H9 (cell line): ENCODE data around the gene TTC28. TPM values are rescaled to one million over a fixed set of nuclear protein-coding genes. Genes with fewer than 3 reads are reported as not detected.

Experiments
- DNase-seq: peaks from one replicate; pipeline ENCODE4 v3.0.0-alpha.2; 2017
- H2AFZ ChIP-seq: one replicate; pipeline ENCODE4 v1.6.1; 2013; ENCODE audit warnings: mild to moderate bottlenecking, low read length, control low read depth, moderate library complexity
- H2AK5ac ChIP-seq: 2 replicates; pipeline ENCODE4 v1.6.1; 2013; ENCODE audit warnings: low read length, control low read depth, mixed read lengths; ENCODE audit not compliant: insufficient read length
- H2BK120ac ChIP-seq: one replicate; pipeline ENCODE4 v1.6.1; 2013; ENCODE audit warnings: low read depth, mild to moderate bottlenecking, low read length, control low read depth, inconsistent platforms; ENCODE audit not compliant: poor library complexity, severe bottlenecking
- H2BK12ac ChIP-seq: 2 replicates; pipeline ENCODE4 v1.6.1; 2013; ENCODE audit warnings: low read length, control low read depth, mixed read lengths, low read depth; ENCODE audit not compliant: insufficient read length
- H2BK15ac ChIP-seq: 2 replicates; pipeline ENCODE4 v1.6.1; 2013; ENCODE audit warnings: low read depth, low read length, control low read depth
- H2BK20ac ChIP-seq: one replicate; pipeline ENCODE4 v1.6.1; 2013; ENCODE audit warnings: low read depth, mild to moderate bottlenecking, low read length, control low read depth, inconsistent platforms; ENCODE audit not compliant: poor library complexity, severe bottlenecking
- H2BK5ac ChIP-seq: 2 replicates; pipeline ENCODE4 v1.6.1; 2013; ENCODE audit warnings: low read length, control low read depth, mixed read lengths; ENCODE audit not compliant: insufficient read length
- H3K14ac ChIP-seq: 2 replicates; pipeline ENCODE4 v1.6.1; 2013; ENCODE audit warnings: low read length, control low read depth; ENCODE audit not compliant: insufficient read depth
- H3K18ac ChIP-seq: 2 replicates; pipeline ENCODE4 v1.6.1; 2013; ENCODE audit warnings: low read depth, mild to moderate bottlenecking, mixed read lengths, low read length, control low read depth; ENCODE audit not compliant: insufficient read length
- H3K23ac ChIP-seq: 2 replicates; pipeline ENCODE4 v1.6.1; 2013; ENCODE audit warnings: low read length, control low read depth, mixed read lengths, low read depth; ENCODE audit not compliant: insufficient read length
- H3K23me2 ChIP-seq: 2 replicates; pipeline ENCODE4 v1.6.1; 2013; ENCODE audit warnings: low read depth, mild to moderate bottlenecking, mixed read lengths, low read length, control low read depth; ENCODE audit not compliant: insufficient read length, poor library complexity, severe bottlenecking
- H3K27ac ChIP-seq: 2 replicates; pipeline ENCODE4 v1.5.1; 2013; ENCODE audit warnings: low read length, control low read depth, mixed read lengths, low read depth; ENCODE audit not compliant: insufficient read length
- H3K27me3 ChIP-seq: 2 replicates; pipeline ENCODE4 v1.6.1; 2013; ENCODE audit warnings: low read length, control low read depth, inconsistent platforms; ENCODE audit not compliant: insufficient read depth
- H3K4ac ChIP-seq: 2 replicates; pipeline ENCODE4 v1.6.1; 2013; ENCODE audit warnings: low read depth, mild to moderate bottlenecking, control low read depth, inconsistent platforms, low read length, moderate library complexity
- H3K4me1 ChIP-seq: 2 replicates; pipeline ENCODE4 v1.6.1; 2013; ENCODE audit warnings: low read length, control low read depth, inconsistent platforms; ENCODE audit not compliant: insufficient read depth
- H3K4me2 ChIP-seq: 2 replicates; pipeline ENCODE4 v1.6.1; 2013; ENCODE audit warnings: low read length, control low read depth, mixed read lengths; ENCODE audit not compliant: insufficient read length, insufficient read depth
- H3K56ac ChIP-seq: 2 replicates; pipeline ENCODE4 v1.6.1; 2013; ENCODE audit warnings: low read depth, mild to moderate bottlenecking, mixed read lengths, low read length, control low read depth; ENCODE audit not compliant: insufficient read length
- H3K79me1 ChIP-seq: 2 replicates; pipeline ENCODE4 v1.6.1; 2013; ENCODE audit warnings: low read depth, mild to moderate bottlenecking, moderate library complexity, low read length, control low read depth, inconsistent platforms; ENCODE audit not compliant: insufficient read depth, poor library complexity, severe bottlenecking
- H3K79me2 ChIP-seq: 2 replicates; pipeline ENCODE4 v1.6.1; 2013; ENCODE audit warnings: low read length, control low read depth, inconsistent platforms; ENCODE audit not compliant: insufficient read depth
- H3K9ac ChIP-seq: 2 replicates; pipeline ENCODE4 v1.6.1; 2013; ENCODE audit warnings: low read length, control low read depth, mixed read lengths; ENCODE audit not compliant: insufficient read length; ENCODE audit errors: extremely low read depth
- H3K9me3 ChIP-seq: one replicate; pipeline ENCODE4 v1.6.1; 2013; ENCODE audit warnings: low read depth, low read length, inconsistent platforms; ENCODE audit not compliant: control insufficient read depth
- H3T11ph ChIP-seq: one replicate; pipeline ENCODE4 v1.6.1; 2013; ENCODE audit warnings: mild to moderate bottlenecking, low read length, control low read depth, inconsistent platforms
- H4K20me1 ChIP-seq: one replicate; pipeline ENCODE4 v1.6.1; 2013; ENCODE audit not compliant: control insufficient read depth, insufficient read length, insufficient read depth
- H4K5ac ChIP-seq: 2 replicates; pipeline ENCODE4 v1.6.1; 2013; ENCODE audit warnings: low read depth, mild to moderate bottlenecking, mixed read lengths, low read length, control low read depth; ENCODE audit not compliant: insufficient read length
- H4K8ac ChIP-seq: replicated peaks from 2 replicates; pipeline ENCODE4 v1.6.1; 2013; ENCODE audit warnings: low read length, control low read depth, mixed read lengths, low read depth; ENCODE audit not compliant: insufficient read length
- H4K91ac ChIP-seq: 2 replicates; pipeline ENCODE4 v1.6.1; 2013; ENCODE audit warnings: low read depth, mild to moderate bottlenecking, moderate library complexity, mixed read lengths, low read length, control low read depth; ENCODE audit not compliant: insufficient read length
- H3K27ac Mint-ChIP-seq, 3 experiments: 2 replicates in 2 of 3; 3 replicates in 1 of 3; pipeline ENCODE4 v1.8.0; 2020 to 2021; ENCODE audit warnings: mixed read lengths in 3 of 3, mild to moderate bottlenecking in 1 of 3, moderate library complexity in 1 of 3
- H3K27me3 Mint-ChIP-seq: 2 replicates; pipeline ENCODE4 v1.8.0; 2021; ENCODE audit warnings: low read depth, mild to moderate bottlenecking, moderate library complexity, mixed read lengths
- H3K36me3 Mint-ChIP-seq, 3 experiments: 2 replicates in 2 of 3; 3 replicates in 1 of 3; pipeline ENCODE4 v1.8.0; 2020 to 2021; ENCODE audit warnings: low read depth in 3 of 3, mixed read lengths in 3 of 3; ENCODE audit not compliant: insufficient read depth in 1 of 3
- H3K4me1 Mint-ChIP-seq, 2 experiments: 2 replicates each; pipeline ENCODE4 v1.8.0; 2020; ENCODE audit warnings: mixed read lengths in 2 of 2
- H3K4me3 Mint-ChIP-seq, 2 experiments: 2 replicates in 1 of 2; 3 replicates in 1 of 2; pipeline ENCODE4 v1.8.0; 2020 to 2021; ENCODE audit warnings: mild to moderate bottlenecking in 2 of 2, mixed read lengths in 2 of 2, moderate library complexity in 1 of 2
- H3K9me3 Mint-ChIP-seq, 2 experiments: 2 replicates in 1 of 2; 3 replicates in 1 of 2; pipeline ENCODE4 v1.8.0; 2020; ENCODE audit warnings: mild to moderate bottlenecking in 2 of 2, mixed read lengths in 2 of 2, moderate library complexity in 1 of 2
- CTCF ChIP-seq: fragments of 200-600 bp; sonication (generic); conservative IDR thresholded peaks from 3 replicates; pipeline ENCODE4 v1.8.0; 2021; ENCODE audit warnings: antibody characterized with exemption, mild to moderate bottlenecking
- total RNA-seq: library from RNA; stranded (reverse); gene quantifications from 2 replicates; pipeline ENCODE4 v1.2.1, GENCODE V29; 2021

TTC28 gene
- total RNA-seq, 1 experiment from 2014 or later = 13.6 TPM

DNA sequence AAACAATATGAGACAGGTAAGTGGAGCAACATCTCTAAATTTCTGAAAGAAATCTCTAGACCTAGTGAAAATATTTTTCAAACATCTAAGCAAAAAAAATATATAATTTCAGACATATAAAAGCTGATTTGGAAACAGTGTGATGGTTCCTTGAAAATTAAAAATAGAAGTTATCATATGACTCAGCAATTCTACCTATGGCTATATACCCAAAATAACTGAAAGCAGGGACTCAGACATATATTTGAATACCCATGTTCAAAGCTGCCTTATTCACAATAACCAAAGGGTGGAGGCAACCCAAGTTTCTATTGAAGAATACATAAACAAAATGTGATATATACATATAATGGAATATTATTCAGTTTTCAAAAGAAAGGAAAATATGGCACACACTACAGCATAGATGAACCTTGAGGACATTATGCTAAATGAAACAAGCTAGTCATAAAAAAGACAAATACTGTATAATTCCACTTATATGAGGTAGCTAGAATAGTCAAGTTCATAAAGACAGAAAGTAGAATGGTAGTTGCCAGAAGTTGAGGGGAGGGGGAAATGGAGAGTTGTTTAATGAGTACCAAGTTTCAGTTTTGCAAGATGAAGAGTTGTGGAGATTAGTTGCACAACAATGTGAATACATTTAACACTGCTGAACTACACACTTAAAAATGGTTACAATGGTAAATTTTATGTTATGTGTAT is 300.4 kb downstream of the TTC28 start:
- H3K79me1 ChIP-seq = no peaks in the 10 kb centered on the region
- H3K23me2 ChIP-seq = no peaks in the 10 kb centered on the region
- no peak overlapping the region for H3K56ac ChIP-seq
- H3K27me3 ChIP-seq = no peaks in the 10 kb centered on the region
- Mint-ChIP-seq H3K4me3 (no peak overlapping the region), H3K4me1 (peaks cover 11 to 15% of the 10 kb centered on the region in 2 experiments), H3K27ac (no peak overlapping the region), H3K36me3 (no peaks in the 10 kb centered on the region; a peak in 1 of 7 replicates), H3K27me3 (no peaks in the 10 kb centered on the region), H3K9me3 (no peaks in the 10 kb centered on the region; a peak in 1 of 5 replicates)
- H3K9me3 ChIP-seq = no peaks in the 10 kb centered on the region
- H2BK15ac ChIP-seq = no peak overlapping the region
- no peaks in the 10 kb centered on the region for H3K4me1 ChIP-seq
- no peak overlapping the region for H2BK5ac ChIP-seq
- H2BK120ac ChIP-seq = no peak overlapping the region
- no peak for TF ChIP-seq CTCF
- H4K8ac ChIP-seq = no peak overlapping the region
- no peak overlapping the region for H4K91ac ChIP-seq
- no peaks in the 10 kb centered on the region for H4K20me1 ChIP-seq
- no peak overlapping the region for H3K4ac ChIP-seq
- H2BK20ac ChIP-seq = no peak overlapping the region
- no peak overlapping the region for H3K27ac ChIP-seq
- no peak overlapping the region for H3K18ac ChIP-seq
- no peak overlapping the region for H3K9ac ChIP-seq
- H3K4me2 ChIP-seq = no peak overlapping the region
- H2AK5ac ChIP-seq = no peak overlapping the region
- H3K23ac ChIP-seq = no peak overlapping the region
- no peak for DNase-seq
- no peak overlapping the region for H3K14ac ChIP-seq
- no peak overlapping the region for H3T11ph ChIP-seq
- no peak overlapping the region for H4K5ac ChIP-seq
- no peak overlapping the region for H2BK12ac ChIP-seq
- H2AFZ ChIP-seq = no peak overlapping the region
- no peaks in the 10 kb centered on the region for H3K79me2 ChIP-seq
